Stomach (tissue), 4 donors: ENCODE results near the gene FLYWCH2.

Experiments
- CTCF ChIP-seq, 7 experiments: fragments of 450-650 bp in 4 of 7; fragments of 200-600 bp in 3 of 7; sonication (generic) in 3 of 7; IDR thresholded peaks; one replicate each; pipeline ENCODE4 v1.5.1; 2016 to 2019; ENCODE audit warnings: antibody characterized with exemption in 7 of 7, control low read depth in 2 of 7, mild to moderate bottlenecking in 1 of 7
- POLR2AphosphoS5 ChIP-seq, 3 donors: sonication (generic); formaldehyde crosslinking; IDR thresholded peaks; one replicate each; pipeline ENCODE4 v1.6.1; 2016; ENCODE audit warnings: antibody characterized with exemption in 3 of 3

- no peak for TF ChIP-seq CTCF (IDR thresholded peaks at IDR 0.05)
- no peak for TF ChIP-seq POLR2AphosphoS5 (IDR thresholded peaks at IDR 0.05)
These were observed 31.2 kb downstream of the FLYWCH2 start for GRCh38 chr16:2914233-2914632.
